Lower leg skin (tissue), 4 donors: ENCODE results near the gene RELT. TPM values are rescaled to one million over a fixed set of nuclear protein-coding genes. Genes with fewer than 3 reads are reported as not detected.

Experiments used
- DNase-seq, 2 donors: peaks; one replicate each; pipeline ENCODE4 v3.0.0-alpha.2; 2019; ENCODE audit warnings: low spot score in 2 of 2
- H3K4me3 ChIP-seq: fragments of 200-600 bp; sonication (generic); 2 replicates; pipeline ENCODE4 v1.5.1; 2017; ENCODE audit warnings: mild to moderate bottlenecking, low read depth; ENCODE audit not compliant: poor library complexity, severe bottlenecking
- POLR2A ChIP-seq, 2 donors: fragments of 450-650 bp; IDR thresholded peaks; one replicate each; pipeline ENCODE4 v1.6.1; 2016 to 2017; ENCODE audit warnings: antibody characterized with exemption in 2 of 2, mild to moderate bottlenecking in 1 of 2, moderate library complexity in 1 of 2
- WGBS, 2 donors: methylation state at CpG; one replicate each; pipeline ENCODE4 v1.1.5; 2018; 5-methylcytosine and 5-hydroxymethylcytosine counted together
- intact Hi-C: fragments of 100-400 bp; cut with DNase I; formaldehyde crosslinking; loops from one replicate; pipeline ENCODE4 v1.15.0; 2023; ENCODE audit warnings: low total_unique reads
- total RNA-seq, 4 donors: library from RNA; depleted of rRNA; stranded (reverse); fragments of >200 nt; gene quantifications; one replicate each; pipeline ENCODE4 v1.1.0, GENCODE V29; 2016
- TF ChIP-seq, protein P1 (sequence below), 3 donors: fragments of 450-650 bp; IDR thresholded peaks; one replicate each; pipeline ENCODE4 v1.5.1; 2016; ENCODE audit warnings: antibody characterized with exemption in 3 of 3, mild to moderate bottlenecking in 3 of 3, moderate library complexity in 2 of 3

Gene RELT
- total RNA-seq, 4 donors from 2014 or later: 2.1 to 4.8 (median 4.4) TPM

DNA sequence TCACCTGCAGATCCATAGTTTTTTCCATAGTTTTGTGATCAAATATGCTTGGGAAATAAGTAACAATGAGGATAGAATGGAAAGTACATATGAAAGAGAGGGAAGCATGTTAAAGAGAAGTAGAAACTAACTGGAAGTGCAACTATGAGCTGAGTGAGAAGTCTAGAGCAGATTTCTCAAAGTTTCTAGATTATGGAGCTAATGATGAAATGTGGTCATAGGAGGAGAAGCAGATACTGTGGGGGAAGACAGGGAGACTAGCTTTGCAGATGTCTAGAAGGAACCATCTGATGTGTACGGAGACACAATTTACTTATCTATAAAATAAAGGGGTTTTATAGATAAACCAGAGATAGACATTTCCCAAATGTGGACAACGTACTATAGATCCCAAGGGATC is 37.1 kb downstream of the RELT start:
- TF ChIP-seq POLR2A (IDR thresholded peaks at IDR 0.05): no peak
- intact Hi-C loops: no loop called here
- no peak overlapping the region for H3K4me3 ChIP-seq
- DNase-seq: no peak
- WGBS, 2 donors: 87 to 89% methylated on average over 2 of the region's 2 CpGs

DNA sequence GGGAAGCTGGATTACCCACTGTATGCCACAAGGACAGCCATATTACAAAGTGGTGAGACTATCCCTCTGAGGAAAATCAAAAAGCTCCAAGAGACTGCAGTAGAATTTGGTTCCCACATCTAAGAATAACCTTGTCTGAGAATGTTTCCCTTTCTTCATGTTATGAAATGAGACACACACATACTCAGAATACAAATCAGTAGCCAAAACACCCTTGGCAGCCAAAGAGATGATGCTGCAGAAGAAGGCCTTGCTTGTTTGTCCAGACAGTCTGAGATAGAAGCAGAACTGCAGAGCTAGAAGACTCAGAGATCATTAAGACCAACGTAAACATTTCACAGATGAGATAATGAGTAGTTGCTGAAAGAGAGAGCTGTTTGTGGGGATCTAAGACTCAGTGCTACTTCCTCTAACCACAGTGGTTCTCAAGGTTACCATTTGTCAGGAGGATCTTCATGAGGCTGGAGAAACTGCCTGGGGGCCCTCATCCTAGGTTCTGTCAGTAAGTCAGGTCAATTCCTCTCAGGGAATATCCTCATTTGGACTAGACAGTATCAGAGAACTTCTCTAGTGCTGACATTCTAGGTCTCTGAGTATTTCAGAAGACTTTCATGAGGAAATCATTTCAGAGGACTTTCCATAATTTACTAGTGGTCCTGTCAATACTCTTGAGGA is 38.9 kb downstream of the RELT start:
- DNase-seq: no peak
- H3K4me3 ChIP-seq: no peak overlapping the region
- WGBS, 2 donors: 43 to 60% methylated on average over 1 of the region's 1 CpG
- TF ChIP-seq POLR2A (IDR thresholded peaks at IDR 0.05): no peak
- TF ChIP-seq, protein P1, sequence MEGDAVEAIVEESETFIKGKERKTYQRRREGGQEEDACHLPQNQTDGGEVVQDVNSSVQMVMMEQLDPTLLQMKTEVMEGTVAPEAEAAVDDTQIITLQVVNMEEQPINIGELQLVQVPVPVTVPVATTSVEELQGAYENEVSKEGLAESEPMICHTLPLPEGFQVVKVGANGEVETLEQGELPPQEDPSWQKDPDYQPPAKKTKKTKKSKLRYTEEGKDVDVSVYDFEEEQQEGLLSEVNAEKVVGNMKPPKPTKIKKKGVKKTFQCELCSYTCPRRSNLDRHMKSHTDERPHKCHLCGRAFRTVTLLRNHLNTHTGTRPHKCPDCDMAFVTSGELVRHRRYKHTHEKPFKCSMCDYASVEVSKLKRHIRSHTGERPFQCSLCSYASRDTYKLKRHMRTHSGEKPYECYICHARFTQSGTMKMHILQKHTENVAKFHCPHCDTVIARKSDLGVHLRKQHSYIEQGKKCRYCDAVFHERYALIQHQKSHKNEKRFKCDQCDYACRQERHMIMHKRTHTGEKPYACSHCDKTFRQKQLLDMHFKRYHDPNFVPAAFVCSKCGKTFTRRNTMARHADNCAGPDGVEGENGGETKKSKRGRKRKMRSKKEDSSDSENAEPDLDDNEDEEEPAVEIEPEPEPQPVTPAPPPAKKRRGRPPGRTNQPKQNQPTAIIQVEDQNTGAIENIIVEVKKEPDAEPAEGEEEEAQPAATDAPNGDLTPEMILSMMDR (IDR thresholded peaks at IDR 0.05): no peak
- intact Hi-C loops: no loop called here

DNA sequence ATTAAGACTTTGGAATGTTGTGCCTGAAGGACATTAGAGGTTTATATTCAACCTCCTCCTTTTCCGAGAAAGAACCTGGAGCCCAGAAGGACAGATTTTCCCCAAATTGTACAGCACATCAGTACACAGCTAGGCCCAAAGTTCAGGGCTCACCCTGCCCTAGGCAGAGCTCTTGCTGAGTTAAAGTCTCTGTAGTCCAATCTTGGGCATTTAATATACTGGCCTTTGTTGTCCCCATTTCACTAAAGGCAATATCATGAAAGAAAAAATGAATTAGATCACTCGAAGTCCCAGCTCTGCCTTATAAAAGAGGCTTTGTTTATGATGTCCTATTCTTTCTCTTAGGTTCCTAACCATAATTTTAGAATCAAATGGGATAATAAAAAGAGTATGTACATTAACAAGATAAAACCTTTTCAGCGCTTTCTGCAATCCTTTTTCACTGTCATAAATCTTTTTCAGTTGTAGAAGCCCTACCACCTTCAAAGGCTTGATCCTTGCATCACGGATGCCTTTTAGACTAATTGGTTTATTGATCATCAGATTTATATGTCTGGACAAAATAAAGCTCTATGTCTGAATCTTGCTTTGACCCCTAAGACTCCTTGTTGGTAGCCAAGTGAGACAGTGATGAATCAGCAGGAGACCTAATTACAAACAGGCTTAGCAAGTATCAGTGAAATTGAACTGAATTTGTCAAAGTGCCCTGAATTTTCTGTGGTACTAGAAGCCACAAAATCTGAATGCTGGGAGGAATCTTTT is 39.8 kb downstream of the RELT start:
- no peak for DNase-seq
- 74 to 79% methylated on average over 4 of the region's 4 CpGs for WGBS, 2 donors
- H3K4me3 ChIP-seq: no peak overlapping the region
- intact Hi-C loops: no loop called here
- no peak for TF ChIP-seq POLR2A (IDR thresholded peaks at IDR 0.05)
- TF ChIP-seq, protein P1 (IDR thresholded peaks at IDR 0.05): no peak

DNA sequence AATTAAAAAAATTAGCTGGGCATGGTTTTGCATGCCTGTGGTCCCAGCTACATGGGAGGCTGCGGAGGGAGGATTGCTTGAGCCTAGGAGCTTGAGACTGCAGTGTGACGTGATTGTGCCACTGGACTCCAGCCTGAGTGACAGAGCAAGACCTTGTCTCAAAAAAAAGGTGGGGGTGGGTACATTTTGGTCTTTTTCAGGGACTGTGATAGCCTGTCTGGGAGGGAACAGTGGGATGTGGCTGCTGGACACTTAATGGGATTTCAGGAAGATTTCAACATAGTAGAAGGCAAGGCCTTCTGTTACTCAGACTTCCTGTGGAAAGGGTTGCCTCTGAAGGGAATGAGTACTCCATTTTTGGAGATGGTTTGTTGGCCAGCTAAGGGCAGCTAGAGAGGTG is 40.6 kb downstream of the RELT start:
- no peak for TF ChIP-seq POLR2A (IDR thresholded peaks at IDR 0.05)
- TF ChIP-seq, protein P1 (IDR thresholded peaks at IDR 0.05): no peak
- H3K4me3 ChIP-seq: no peak overlapping the region
- intact Hi-C loops: no loop called here
- DNase-seq: no peak
- 73 to 92% methylated on average over 2 of the region's 2 CpGs for WGBS, 2 donors

DNA sequence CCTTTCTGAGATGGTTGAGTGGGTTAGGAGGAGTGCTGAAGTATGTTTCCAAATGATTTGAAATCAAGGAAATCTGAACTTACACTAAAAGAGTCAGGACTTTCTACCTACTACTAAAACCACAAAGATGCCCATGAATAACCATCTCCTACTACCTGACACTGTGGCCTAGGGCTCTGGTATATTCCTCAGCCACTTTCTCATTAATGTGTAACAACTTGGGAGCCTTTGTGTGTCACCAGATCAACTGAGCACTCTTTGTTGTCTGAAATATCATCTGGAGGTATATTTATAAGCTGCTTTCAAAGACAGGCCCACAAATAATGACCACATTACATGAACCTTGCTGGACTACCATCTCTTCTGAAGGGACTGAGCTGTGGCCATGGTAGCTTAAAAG is 43.9 kb downstream of the RELT start:
- no peak for DNase-seq
- TF ChIP-seq, protein P1 (IDR thresholded peaks at IDR 0.05): no peak
- no peak for TF ChIP-seq POLR2A (IDR thresholded peaks at IDR 0.05)
- intact Hi-C loops: no loop called here
- no peak overlapping the region for H3K4me3 ChIP-seq

DNA sequence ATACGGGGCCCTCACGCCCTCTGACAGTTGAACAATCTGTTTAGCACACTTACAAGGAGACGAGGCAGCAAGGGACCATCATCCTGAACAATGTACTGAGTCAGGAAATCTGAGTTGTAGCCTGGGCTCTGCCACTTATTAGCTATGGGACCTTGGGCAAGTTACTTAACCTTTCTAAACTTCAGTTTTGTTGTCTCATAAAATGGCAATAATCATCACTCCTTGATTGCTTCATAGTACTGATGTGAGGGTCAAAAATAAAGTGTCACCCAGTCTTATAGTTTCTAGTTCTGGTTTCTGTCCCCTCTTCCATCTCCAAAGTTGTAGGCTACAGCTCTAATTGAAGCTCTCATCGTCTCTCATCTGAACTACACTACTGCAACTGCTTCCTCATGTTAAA is 46.7 kb downstream of the RELT start:
- WGBS, 2 donors: 96% methylated on average over 4 of the region's 4 CpGs
- intact Hi-C loops: no loop called here
- no peak for DNase-seq
- TF ChIP-seq, protein P1 (IDR thresholded peaks at IDR 0.05): no peak
- TF ChIP-seq POLR2A (IDR thresholded peaks at IDR 0.05): no peak
- no peak overlapping the region for H3K4me3 ChIP-seq
